ENCODE data around the gene SRPX2.

SRPX2 gene

GRCh38 chrX:100649550-100650356 is 5.8 kb downstream of the SRPX2 start:
- TF ChIP-seq CTCF (IDR thresholded peaks at IDR 0.05; ENCODE audit: borderline replicate concordance, insufficient read depth, low read depth, low read length): no peak
- H3K4me3 ChIP-seq (ENCODE audit: low read depth, low read length): no peak overlapping the region

- no peak for TF ChIP-seq CTCF (IDR thresholded peaks at IDR 0.05; ENCODE audit: borderline replicate concordance, insufficient read depth, low read depth, low read length)
- no peak overlapping the region for H3K4me3 ChIP-seq (ENCODE audit: low read depth, low read length)
These were observed 6.8 kb downstream of the SRPX2 start for GRCh38 chrX:100650841-100651240.

- H3K4me3 ChIP-seq (ENCODE audit: low read depth, low read length): no peak overlapping the region
- no peak for TF ChIP-seq CTCF (IDR thresholded peaks at IDR 0.05; ENCODE audit: borderline replicate concordance, insufficient read depth, low read depth, low read length)
These were observed 8.3 kb downstream of the SRPX2 start for GRCh38 chrX:100652266-100652665.

- no peak for TF ChIP-seq CTCF (IDR thresholded peaks at IDR 0.05; ENCODE audit: borderline replicate concordance, insufficient read depth, low read depth, low read length)
- H3K4me3 ChIP-seq (ENCODE audit: low read depth, low read length): no peak overlapping the region
These were observed 10.3 kb downstream of the SRPX2 start for GRCh38 chrX:100654261-100654660.

- TF ChIP-seq CTCF (IDR thresholded peaks at IDR 0.05; ENCODE audit: borderline replicate concordance, insufficient read depth, low read depth, low read length): no peak
- H3K4me3 ChIP-seq (ENCODE audit: low read depth, low read length): no peak overlapping the region
These were observed 15.0 kb downstream of the SRPX2 start for GRCh38 chrX:100658941-100659381.

GRCh38 chrX:100659431-100660137 is 15.6 kb downstream of the SRPX2 start:
- TF ChIP-seq CTCF (IDR thresholded peaks at IDR 0.05; ENCODE audit: borderline replicate concordance, insufficient read depth, low read depth, low read length): no peak
- H3K4me3 ChIP-seq (ENCODE audit: low read depth, low read length): no peak overlapping the region
